HepG2 (cell line): ENCODE measurements around the gene PHC1. TPM values are rescaled to one million over a fixed set of nuclear protein-coding genes. Genes with fewer than 3 reads are reported as not detected.

Experiments
- ATAC-seq: fragments of 200-7000 bp; cut with Tn5 transposase; 3 replicates; pipeline ENCODE4 v1.9.1; 2020; ENCODE audit warnings: mild to moderate bottlenecking, moderate library complexity
- BruUV-seq: library from RNA; stranded (reverse); fragments of 400-500 nt; replicated peaks from 2 replicates; lab custom pipeline; 2021; lab: Mats Ljungman, UMichigan
- CTCF ChIA-PET: fragments of 300-600 bp; formaldehyde crosslinking; extraction: SDS; loops from one replicate; lab custom pipeline; 2021; ENCODE audit warnings: low total read pairs, inconsistent platforms, low intra/inter-chr PET ratio; lab: Yijun Ruan, JAX
- POLR2A ChIA-PET: fragments of 350-600 bp; sonication (Branson Sonifier 250); formaldehyde crosslinking; loops from one replicate; lab custom pipeline; 2020; ENCODE audit warnings: antibody characterized with exemption, inconsistent platforms; lab: Yijun Ruan, JAX
- DNase-seq: peaks from one replicate; pipeline ENCODE4 v3.0.0-alpha.2; 2015; ENCODE audit warnings: low spot score
- FAIRE-seq: peaks from 3 replicates; lab custom pipeline; 2011; peaks lifted over from hg19 to GRCh38; lab: Jason Lieb, UNC
- H2AFZ ChIP-seq: one replicate; pipeline ENCODE4 v1.6.1; 2011; ENCODE audit warnings: low read length, inconsistent platforms
- H3K27ac ChIP-seq: fragments of 300-600 bp; 3 replicates; pipeline ENCODE4 v1.8.0; 2011; ENCODE audit warnings: mixed run types, mild to moderate bottlenecking, mixed read lengths, low read length, inconsistent platforms; ENCODE audit not compliant: insufficient read depth; ENCODE audit errors: extremely low read length
- H3K27me3 ChIP-seq, 2 experiments: fragments of 200-600 bp in 1 of 2; 2 replicates in 1 of 2; 3 replicates in 1 of 2; pipeline versions ENCODE4 v1.6.0 to v1.8.0; 2011; ENCODE audit warnings: low read length in 2 of 2, mild to moderate bottlenecking in 2 of 2, moderate library complexity in 2 of 2, inconsistent platforms in 1 of 2; ENCODE audit not compliant: insufficient read depth in 2 of 2, control insufficient read depth in 1 of 2
- H3K36me3 ChIP-seq, 2 experiments: fragments of 200-600 bp in 1 of 2; replicated peaks in 1 of 2; 2 replicates in 1 of 2; 3 replicates in 1 of 2; pipeline versions ENCODE4 v1.5.1 to v1.8.0; 2011; ENCODE audit warnings: low read length in 2 of 2, inconsistent platforms in 1 of 2; ENCODE audit not compliant: insufficient read depth in 2 of 2, control insufficient read depth in 1 of 2
- H3K4me1 ChIP-seq: 2 replicates; pipeline ENCODE4 v1.5.1; 2012; ENCODE audit warnings: low read length, inconsistent platforms; ENCODE audit not compliant: insufficient read depth
- H3K4me2 ChIP-seq: 2 replicates; pipeline ENCODE4 v1.6.0; 2011; ENCODE audit warnings: low read depth, low read length, inconsistent platforms
- H3K4me3 ChIP-seq, 3 experiments: fragments of 200-600 bp in 1 of 3; sonication (generic), shearing (Covaris generic) in 1 of 3; replicated peaks in 1 of 3; 2 replicates each; pipeline ENCODE4 v1.5.1; 2011 to 2016; ENCODE audit warnings: low read length in 3 of 3, inconsistent platforms in 2 of 3, low read depth in 2 of 3, mild to moderate bottlenecking in 2 of 3, control low read depth in 1 of 3, mixed read lengths in 1 of 3; ENCODE audit not compliant: insufficient read depth in 1 of 3
- H3K79me2 ChIP-seq: one replicate; pipeline ENCODE4 v1.6.1; 2011; ENCODE audit warnings: low read length, inconsistent platforms; ENCODE audit not compliant: insufficient read depth
- H3K9ac ChIP-seq: 2 replicates; pipeline ENCODE4 v1.6.0; 2011; ENCODE audit warnings: mild to moderate bottlenecking, low read depth, low read length, inconsistent platforms; ENCODE audit not compliant: insufficient read depth
- H3K9me3 ChIP-seq: 2 replicates; pipeline ENCODE4 v1.5.1; 2012; ENCODE audit warnings: mild to moderate bottlenecking, low read length
- H4K20me1 ChIP-seq: 2 replicates; pipeline ENCODE4 v1.6.0; 2011; ENCODE audit warnings: inconsistent platforms, mild to moderate bottlenecking, low read length, moderate library complexity; ENCODE audit not compliant: insufficient read depth
- ADNP ChIP-seq: sonication (generic); formaldehyde crosslinking; IDR thresholded peaks from 2 replicates; pipeline ENCODE4 v1.4.0; 2020; ENCODE audit warnings: missing genetic modification reagents
- ATF4 ChIP-seq, 2 experiments: fragments of 450-650 bp in 1 of 2; sonication (generic) in 1 of 2; formaldehyde crosslinking; IDR thresholded peaks; 2 replicates each; pipeline versions ENCODE4 v1.5.0 to v1.8.0; 2020 to 2022; ENCODE audit warnings: mild to moderate bottlenecking in 1 of 2, missing genetic modification reagents in 1 of 2
- GTF3A ChIP-seq: sonication (generic); formaldehyde crosslinking; conservative IDR thresholded peaks from 2 replicates; pipeline ENCODE4 v1.4.0; 2020; ENCODE audit warnings: mild to moderate bottlenecking, missing genetic modification reagents
- KLF12 ChIP-seq: sonication (generic); formaldehyde crosslinking; IDR thresholded peaks from 2 replicates; pipeline ENCODE4 v1.4.0; 2020; ENCODE audit warnings: missing genetic modification reagents, borderline replicate concordance
- ZNF44 ChIP-seq: sonication (generic); formaldehyde crosslinking; IDR thresholded peaks from 2 replicates; pipeline ENCODE4 v1.5.1; 2020; ENCODE audit warnings: mild to moderate bottlenecking, missing genetic modification reagents
- ZNF567 ChIP-seq: sonication (generic); formaldehyde crosslinking; IDR thresholded peaks from 2 replicates; pipeline ENCODE4 v1.8.1; 2023; ENCODE audit warnings: mild to moderate bottlenecking, missing genetic modification reagents, borderline replicate concordance
- WGBS: methylation state at CpG from one replicate; pipeline ENCODE4 v1.1.6; 2017; ENCODE audit warnings: low lambda C conversion rate; 5-methylcytosine and 5-hydroxymethylcytosine counted together
- in situ Hi-C: cut with HindIII; loops from 2 replicates; pipeline ENCODE4 v1.10.0; 2017; ENCODE audit warnings: low pct_unique_long_range_greater_than_20kb; ENCODE audit not compliant: extremely low pct_ligation_motif_present
- intact Hi-C: fragments of 100-400 bp; cut with micrococcal nuclease; formaldehyde crosslinking; loops from one replicate; pipeline ENCODE4 v1.10.0; 2022; ENCODE audit not compliant: unreplicated experiment
- polyA plus RNA-seq, 8 experiments: library from polyadenylated mRNA; depleted of rRNA in 3 of 8; stranded (reverse) in 7 of 8; unstranded in 1 of 8; fragments of >200 nt; fragmentation: Illumina TruSeq in 4 of 8; extraction: Trizol in 4 of 8; gene quantifications; 2 replicates each; pipeline versions ENCODE4 v1.2.1 to v1.2.3, GENCODE V29; 2011 to 2016; ENCODE audit warnings: low read depth in 4 of 8, missing spikeins in 1 of 8, mixed read lengths in 1 of 8; ENCODE audit not compliant: insufficient read depth in 1 of 8
- total RNA-seq, 5 experiments: library from RNA; depleted of rRNA; stranded (reverse); fragments of >200 nt; fragmentation: Illumina TruSeq; extraction: Trizol; gene quantifications; 2 replicates each; pipeline ENCODE4 v1.2.3, GENCODE V29; 2016; ENCODE audit warnings: low read depth in 1 of 5

The PHC1 gene
- total and polyA plus RNA-seq, 2 of the 13 experiments (the other 11 are each of a cell fraction or from before 2014, with no cell fraction given): 9.4 to 35.0 TPM

- H3K9ac ChIP-seq: no peak overlapping the region
- intact Hi-C loops (no loop called here), in situ Hi-C loops (no loop called here)
- H4K20me1 ChIP-seq: no peaks in the 10 kb centered on the region
- H3K36me3 ChIP-seq: no peaks in the 10 kb centered on the region
- DNase-seq (no peak), FAIRE-seq (no peak), ATAC-seq (no peak)
- no peaks in the 10 kb centered on the region for H3K79me2 ChIP-seq
- H3K4me1 ChIP-seq: no peaks in the 10 kb centered on the region
- ChIA-PET CTCF (no interaction called here), POLR2A (no interaction called here)
- WGBS: 18% methylated on average over 3 of the region's 3 CpGs
- H3K27ac ChIP-seq: no peak overlapping the region
- no peak overlapping the region for H3K4me2 ChIP-seq
- BruUV-seq: no TSS peak
- peaks cover 2 to 20% of the 10 kb centered on the region in 2 experiments; a peak in 4 of 5 replicates for H3K27me3 ChIP-seq
- no peak overlapping the region for H3K4me3 ChIP-seq
- H2AFZ ChIP-seq: no peak overlapping the region
- no peaks in the 10 kb centered on the region for H3K9me3 ChIP-seq
- TF ChIP-seq ZNF567 (CRISPR knock-in tag) (no peak), ZNF44 (CRISPR knock-in tag) (no peak)
- TF ChIP-seq, all 625 proteins: peak for 0
Measured at GRCh38 chr12:8907513-8907912, 6.8 kb upstream of the PHC1 start.

- Histone ChIP-seq H3K4me3 (no peak overlapping the region), H3K4me1 (peaks cover 11% of the 10 kb centered on the region), H3K79me2 (no peaks in the 10 kb centered on the region), H3K36me3 (no peaks in the 10 kb centered on the region), H3K9me3 (no peaks in the 10 kb centered on the region), H3K4me2 (no peak overlapping the region), H3K27ac (no peak overlapping the region), H2AFZ (no peak overlapping the region), H4K20me1 (no peaks in the 10 kb centered on the region), H3K9ac (no peak overlapping the region), H3K27me3 (peaks cover 2 to 10% of the 10 kb centered on the region in 2 experiments; a peak in 4 of 5 replicates)
- in situ Hi-C loops (no loop called here), intact Hi-C loops (loop anchor here (5.0 kb wide), 2 partner anchors 38 to 128 kb away; partner anchors contain the start of gene M6PR)
- TF ChIP-seq ADNP (no peak), ATF4 (CRISPR knock-in tag; IDR thresholded peaks at IDR 0.05) (no peak), GTF3A (CRISPR knock-in tag) (no peak), KLF12 (CRISPR knock-in tag) (no peak)
- ATAC-seq (no peak), FAIRE-seq (no peak), DNase-seq (no peak)
- BruUV-seq: no TSS peak
- WGBS: 30% methylated on average over 5 of the region's 5 CpGs
- POLR2A ChIA-PET: no interaction called here
- CTCF ChIA-PET: no interaction called here
Measured at GRCh38 chr12:8909752-8910151, 4.6 kb upstream of the PHC1 start.
